Central memory CD8-positive, alpha-beta T cell (primary cell): ENCODE data around the gene DNAH11.

ENCODE experiments used
- ATAC-seq: fragments of 150-1000 bp; cut with Tn5 transposase; replicated peaks from 2 replicates; pipeline ENCODE4 v1.10.0; 2022; ENCODE audit warnings: mild to moderate bottlenecking, moderate FRiP score, moderate number of reproducible peaks; ENCODE audit not compliant: poor library complexity, severe bottlenecking; ENCODE audit errors: extremely low read depth
- DNase-seq, 2 donors: peaks; one replicate each; pipeline ENCODE4 v3.0.0; 2021; ENCODE audit warnings: low spot score in 2 of 2
- H3K27ac Mint-ChIP-seq: one replicate; pipeline ENCODE4 v1.8.0; 2022; ENCODE audit warnings: low read depth, mild to moderate bottlenecking, moderate library complexity, mixed read lengths
- H3K27me3 Mint-ChIP-seq: one replicate; pipeline ENCODE4 v1.8.0; 2022; ENCODE audit warnings: mixed read lengths
- H3K36me3 Mint-ChIP-seq: one replicate; pipeline ENCODE4 v1.8.0; 2022; ENCODE audit warnings: mild to moderate bottlenecking, moderate library complexity, mixed read lengths; ENCODE audit not compliant: insufficient read depth
- H3K4me1 Mint-ChIP-seq: one replicate; pipeline ENCODE4 v1.8.0; 2022; ENCODE audit warnings: mixed read lengths
- H3K4me3 Mint-ChIP-seq: one replicate; pipeline ENCODE4 v1.8.0; 2022; ENCODE audit warnings: mild to moderate bottlenecking, moderate library complexity, mixed read lengths
- H3K9me3 Mint-ChIP-seq: one replicate; pipeline ENCODE4 v1.8.0; 2022; ENCODE audit warnings: mixed read lengths

DNAH11 gene

GRCh38 chr7:21565614-21566013, 22.8 kb downstream of the DNAH11 start:
- Mint-ChIP-seq H3K27me3 (peaks cover 14% of the 10 kb centered on the region), H3K36me3 (no peaks in the 10 kb centered on the region), H3K27ac (no peak overlapping the region), H3K4me3 (no peak overlapping the region), H3K9me3 (no peaks in the 10 kb centered on the region), H3K4me1 (no peaks in the 10 kb centered on the region)
- no peak for ATAC-seq
- no peak for DNase-seq

GRCh38 chr7:21566094-21566493, 23.3 kb downstream of the DNAH11 start:
- Mint-ChIP-seq H3K27me3 (peaks cover 17% of the 10 kb centered on the region), H3K27ac (no peak overlapping the region), H3K4me3 (no peak overlapping the region), H3K9me3 (no peaks in the 10 kb centered on the region), H3K4me1 (no peaks in the 10 kb centered on the region), H3K36me3 (no peaks in the 10 kb centered on the region)
- no peak for ATAC-seq
- DNase-seq, result no peak

DNA sequence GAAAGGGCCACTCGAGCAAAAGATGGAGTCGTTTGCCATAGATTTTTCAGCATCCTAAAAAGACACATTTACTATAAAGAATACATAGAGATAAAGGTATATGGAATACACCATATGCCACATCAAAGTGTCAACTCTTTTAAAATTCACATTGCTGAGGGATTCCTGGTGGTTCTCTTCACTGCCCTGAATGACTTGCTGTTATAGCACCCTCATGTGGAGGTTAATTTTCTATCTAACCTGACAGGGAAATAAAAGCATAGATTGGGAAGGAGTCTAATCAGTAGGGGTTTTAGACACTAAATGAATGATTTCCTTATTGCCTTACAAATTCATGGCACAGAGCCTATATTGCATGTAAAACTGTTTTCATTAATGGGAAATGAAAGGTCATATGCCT, 25.9 kb downstream of the DNAH11 start:
- H3K9me3 Mint-ChIP-seq, result no peaks in the 10 kb centered on the region
- no peaks in the 10 kb centered on the region for H3K36me3 Mint-ChIP-seq
- ATAC-seq (peak; percentile 40), DNase-seq (no peak)
- no peaks in the 10 kb centered on the region for H3K4me1 Mint-ChIP-seq
- H3K27ac Mint-ChIP-seq, result no peak overlapping the region
- no peak overlapping the region for H3K4me3 Mint-ChIP-seq
- peaks cover 21% of the 10 kb centered on the region for H3K27me3 Mint-ChIP-seq

- Mint-ChIP-seq H3K27me3 (peaks cover 45% of the 10 kb centered on the region), H3K27ac (no peak overlapping the region), H3K9me3 (no peaks in the 10 kb centered on the region), H3K4me1 (no peaks in the 10 kb centered on the region), H3K36me3 (no peaks in the 10 kb centered on the region), H3K4me3 (no peak overlapping the region)
- ATAC-seq (no peak), DNase-seq (no peak)
Measured at GRCh38 chr7:21572331-21573313, 29.8 kb downstream of the DNAH11 start.

GRCh38 chr7:21579341-21580072, 36.7 kb downstream of the DNAH11 start:
- no peak for ATAC-seq

GRCh38 chr7:21580073-21580521, 37.3 kb downstream of the DNAH11 start:
- DNase-seq (no peak), ATAC-seq (no peak)
- H3K27ac Mint-ChIP-seq, result no peak overlapping the region
- no peaks in the 10 kb centered on the region for H3K36me3 Mint-ChIP-seq
- H3K27me3 Mint-ChIP-seq, result peaks cover 74% of the 10 kb centered on the region
- no peaks in the 10 kb centered on the region for H3K9me3 Mint-ChIP-seq
- H3K4me3 Mint-ChIP-seq, result no peak overlapping the region
- H3K4me1 Mint-ChIP-seq, result no peaks in the 10 kb centered on the region

More at GRCh38 chr7:21579341-21580072, 36.7 kb downstream of the DNAH11 start:
- no peaks in the 10 kb centered on the region for H3K4me1 Mint-ChIP-seq
- H3K4me3 Mint-ChIP-seq, result no peak overlapping the region
- DNase-seq, result no peak
- no peaks in the 10 kb centered on the region for H3K9me3 Mint-ChIP-seq
- H3K27me3 Mint-ChIP-seq, result peaks cover 69% of the 10 kb centered on the region
- H3K36me3 Mint-ChIP-seq, result no peaks in the 10 kb centered on the region
- H3K27ac Mint-ChIP-seq, result no peak overlapping the region

GRCh38 chr7:21585070-21585724, 42.4 kb downstream of the DNAH11 start:
- DNase-seq, result no peak
- no peak overlapping the region for H3K4me3 Mint-ChIP-seq

DNA sequence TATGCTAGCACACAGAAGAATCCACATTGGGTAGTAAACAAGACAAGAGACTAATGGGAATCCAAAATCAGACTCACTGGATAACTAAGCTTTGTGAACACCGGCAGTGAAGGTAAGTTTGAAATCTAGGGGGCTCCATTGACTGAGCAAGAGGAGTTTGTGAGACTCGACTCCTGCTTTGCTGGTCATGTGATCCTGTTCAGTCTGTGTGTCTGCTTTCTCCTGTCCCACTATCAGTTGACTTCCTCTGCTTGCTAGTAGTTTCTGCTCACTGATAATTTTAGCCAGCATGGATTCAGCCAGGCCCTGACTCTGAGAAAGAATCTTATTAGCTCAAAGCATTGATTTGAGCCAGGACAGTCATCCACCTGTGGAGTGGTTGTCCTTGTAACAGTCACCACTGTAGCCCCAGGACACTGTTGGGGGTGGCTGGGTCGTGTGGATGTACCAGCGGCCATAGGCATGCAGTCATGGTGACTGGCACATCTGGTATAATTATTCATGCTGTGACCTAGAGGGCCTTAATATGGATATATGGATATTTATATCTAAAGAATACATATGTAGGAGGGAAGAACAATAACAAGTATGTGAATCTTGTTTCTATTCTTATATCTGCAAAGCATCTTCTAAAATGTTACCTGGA, 44.4 kb downstream of the DNAH11 start:
- Mint-ChIP-seq H3K27me3 (peaks cover 32% of the 10 kb centered on the region), H3K4me1 (no peaks in the 10 kb centered on the region), H3K9me3 (no peaks in the 10 kb centered on the region), H3K36me3 (no peaks in the 10 kb centered on the region), H3K27ac (no peak overlapping the region), H3K4me3 (no peak overlapping the region)
- DNase-seq (no peak), ATAC-seq (no peak)

More at GRCh38 chr7:21585070-21585724, 42.4 kb downstream of the DNAH11 start:
- Mint-ChIP-seq H3K9me3 (no peaks in the 10 kb centered on the region), H3K36me3 (no peaks in the 10 kb centered on the region), H3K27me3 (peaks cover 33% of the 10 kb centered on the region), H3K27ac (no peak overlapping the region), H3K4me1 (no peaks in the 10 kb centered on the region)
- ATAC-seq, result no peak

DNA sequence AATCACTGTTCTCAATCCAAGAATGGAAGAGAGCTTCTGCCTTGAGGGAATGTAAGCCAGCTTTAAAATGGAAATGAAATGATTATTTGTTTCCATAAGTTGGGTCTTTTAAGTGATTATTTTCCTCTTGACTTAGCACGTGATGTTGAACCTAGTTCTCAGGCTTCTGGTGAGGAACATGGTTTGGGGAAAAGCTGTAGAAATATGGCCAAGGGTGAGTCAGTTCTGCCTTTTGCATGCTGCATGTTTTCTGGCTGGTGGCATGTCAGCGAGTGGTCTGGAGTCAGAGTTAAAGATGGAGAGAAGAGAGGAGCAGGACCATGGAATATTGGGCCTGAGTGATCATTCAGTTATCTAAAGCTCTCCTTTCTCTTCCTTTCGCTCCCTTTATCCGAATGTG, 54.0 kb downstream of the DNAH11 start:
- Mint-ChIP-seq H3K9me3 (no peaks in the 10 kb centered on the region), H3K27me3 (peaks cover 12% of the 10 kb centered on the region), H3K4me1 (no peaks in the 10 kb centered on the region), H3K4me3 (no peak overlapping the region), H3K36me3 (no peaks in the 10 kb centered on the region), H3K27ac (no peak overlapping the region)
- DNase-seq (no peak), ATAC-seq (no peak)

DNA sequence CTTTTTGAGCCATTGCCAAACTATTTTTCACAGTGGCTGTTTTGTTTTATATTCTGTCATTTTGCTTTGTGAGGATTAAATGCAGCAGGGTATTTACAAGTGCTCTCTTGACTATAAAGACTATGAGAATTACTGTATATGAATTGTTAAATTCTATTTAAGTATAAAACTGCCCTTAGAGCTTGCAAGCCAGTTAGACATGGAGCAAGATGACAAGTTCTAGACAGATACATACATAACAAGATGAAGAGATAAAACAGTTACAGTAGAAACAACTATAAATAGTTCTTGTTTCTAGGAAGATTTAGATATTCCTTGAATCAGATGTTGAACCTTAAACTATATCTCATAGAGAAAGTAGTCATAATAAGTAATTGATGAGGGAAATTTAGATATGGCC, 60.6 kb downstream of the DNAH11 start:
- H3K27me3 Mint-ChIP-seq, result peaks cover 54% of the 10 kb centered on the region
- H3K4me1 Mint-ChIP-seq, result peaks cover 6% of the 10 kb centered on the region
- H3K36me3 Mint-ChIP-seq, result no peaks in the 10 kb centered on the region
- no peak overlapping the region for H3K4me3 Mint-ChIP-seq
- H3K27ac Mint-ChIP-seq, result no peak overlapping the region
- no peak for ATAC-seq
- no peaks in the 10 kb centered on the region for H3K9me3 Mint-ChIP-seq
- no peak for DNase-seq

- Mint-ChIP-seq H3K36me3 (no peaks in the 10 kb centered on the region), H3K4me1 (peaks cover 6% of the 10 kb centered on the region), H3K27me3 (peaks cover 53% of the 10 kb centered on the region), H3K9me3 (no peaks in the 10 kb centered on the region), H3K4me3 (no peak overlapping the region), H3K27ac (no peak overlapping the region)
- DNase-seq (no peak), ATAC-seq (no peak)
Measured at GRCh38 chr7:21603972-21604749, 61.3 kb downstream of the DNAH11 start.
